GM11168 (cell line): ENCODE data around the gene SRP72.
"Not testable (repeated sequence)": the region's sequence is repeated elsewhere in the genome, so short reads cannot be mapped to it uniquely, and the experiment has no call there.

Experiments used
- in situ Hi-C: fragments of 300-500 bp; cut with MboI; formaldehyde crosslinking; loops from one replicate; pipeline ENCODE4 v1.12.0; 2022; ENCODE audit warnings: low sequenced_read_pairs; ENCODE audit not compliant: unreplicated experiment

Gene SRP72, protein sequence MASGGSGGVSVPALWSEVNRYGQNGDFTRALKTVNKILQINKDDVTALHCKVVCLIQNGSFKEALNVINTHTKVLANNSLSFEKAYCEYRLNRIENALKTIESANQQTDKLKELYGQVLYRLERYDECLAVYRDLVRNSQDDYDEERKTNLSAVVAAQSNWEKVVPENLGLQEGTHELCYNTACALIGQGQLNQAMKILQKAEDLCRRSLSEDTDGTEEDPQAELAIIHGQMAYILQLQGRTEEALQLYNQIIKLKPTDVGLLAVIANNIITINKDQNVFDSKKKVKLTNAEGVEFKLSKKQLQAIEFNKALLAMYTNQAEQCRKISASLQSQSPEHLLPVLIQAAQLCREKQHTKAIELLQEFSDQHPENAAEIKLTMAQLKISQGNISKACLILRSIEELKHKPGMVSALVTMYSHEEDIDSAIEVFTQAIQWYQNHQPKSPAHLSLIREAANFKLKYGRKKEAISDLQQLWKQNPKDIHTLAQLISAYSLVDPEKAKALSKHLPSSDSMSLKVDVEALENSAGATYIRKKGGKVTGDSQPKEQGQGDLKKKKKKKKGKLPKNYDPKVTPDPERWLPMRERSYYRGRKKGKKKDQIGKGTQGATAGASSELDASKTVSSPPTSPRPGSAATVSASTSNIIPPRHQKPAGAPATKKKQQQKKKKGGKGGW

DNA sequence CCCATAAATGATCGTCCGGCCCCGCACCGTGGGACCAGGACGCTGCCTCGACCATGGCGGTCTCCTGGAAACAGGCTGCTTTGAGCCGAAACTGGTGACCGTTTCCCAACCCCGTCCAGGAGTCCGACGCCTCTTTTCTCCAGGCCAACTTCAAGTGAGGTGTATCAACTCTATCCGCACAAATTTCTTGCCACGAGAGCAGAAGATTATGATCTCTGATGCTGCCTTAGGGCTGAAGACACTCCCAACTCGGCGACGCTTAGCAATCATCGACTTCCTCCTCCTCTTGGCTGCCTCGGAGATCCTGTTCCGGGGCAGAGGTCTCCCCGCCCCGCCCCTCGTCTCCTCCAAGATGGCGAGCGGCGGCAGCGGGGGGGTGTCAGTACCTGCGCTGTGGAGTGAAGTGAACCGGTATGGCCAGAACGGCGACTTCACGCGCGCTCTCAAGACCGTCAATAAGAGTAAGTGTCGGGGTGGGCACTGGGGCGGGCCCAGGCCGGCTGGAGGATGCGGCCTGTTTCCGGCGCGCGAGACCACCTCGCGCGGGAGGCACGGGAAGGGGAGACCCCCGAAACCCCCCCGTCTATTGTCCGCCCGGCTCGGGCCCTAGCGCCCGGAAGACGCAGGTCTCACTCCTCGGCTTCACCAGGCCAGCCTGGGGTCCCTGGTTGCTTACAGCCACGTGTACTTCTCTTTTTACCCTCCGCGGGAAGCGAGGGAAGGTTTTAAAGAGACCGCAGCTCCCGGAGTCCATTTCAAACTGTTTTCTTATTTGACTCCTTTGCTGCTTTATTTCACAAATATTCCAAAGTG is at the start of gene SRP72:
TSS of gene SRP72 (plus strand) at position 334 of the 813 bp plus-strand sequence. CDS start at position 353, 19 bp downstream.
- in situ Hi-C loops: no loop called here

DNA sequence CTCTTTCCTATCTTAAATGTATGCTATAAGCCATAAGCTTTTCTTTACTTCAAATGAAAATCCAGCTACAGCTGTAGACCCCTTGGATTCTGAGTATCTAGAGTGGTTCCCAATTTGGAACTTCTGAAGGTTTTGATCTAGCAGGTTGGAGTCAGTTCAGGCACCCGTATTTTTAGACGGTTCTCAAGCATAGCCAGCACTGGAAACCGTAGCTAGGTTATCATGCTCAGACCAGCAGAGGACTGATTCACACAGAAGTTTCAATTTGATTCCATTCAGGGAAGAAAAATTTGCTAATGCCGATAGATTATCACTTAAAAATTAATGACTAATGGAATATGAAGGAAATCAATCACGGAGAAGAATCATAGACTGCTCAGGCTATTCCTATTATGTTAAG is 43.2 kb upstream of the SRP72 start:
- in situ Hi-C loops: no loop called here

DNA sequence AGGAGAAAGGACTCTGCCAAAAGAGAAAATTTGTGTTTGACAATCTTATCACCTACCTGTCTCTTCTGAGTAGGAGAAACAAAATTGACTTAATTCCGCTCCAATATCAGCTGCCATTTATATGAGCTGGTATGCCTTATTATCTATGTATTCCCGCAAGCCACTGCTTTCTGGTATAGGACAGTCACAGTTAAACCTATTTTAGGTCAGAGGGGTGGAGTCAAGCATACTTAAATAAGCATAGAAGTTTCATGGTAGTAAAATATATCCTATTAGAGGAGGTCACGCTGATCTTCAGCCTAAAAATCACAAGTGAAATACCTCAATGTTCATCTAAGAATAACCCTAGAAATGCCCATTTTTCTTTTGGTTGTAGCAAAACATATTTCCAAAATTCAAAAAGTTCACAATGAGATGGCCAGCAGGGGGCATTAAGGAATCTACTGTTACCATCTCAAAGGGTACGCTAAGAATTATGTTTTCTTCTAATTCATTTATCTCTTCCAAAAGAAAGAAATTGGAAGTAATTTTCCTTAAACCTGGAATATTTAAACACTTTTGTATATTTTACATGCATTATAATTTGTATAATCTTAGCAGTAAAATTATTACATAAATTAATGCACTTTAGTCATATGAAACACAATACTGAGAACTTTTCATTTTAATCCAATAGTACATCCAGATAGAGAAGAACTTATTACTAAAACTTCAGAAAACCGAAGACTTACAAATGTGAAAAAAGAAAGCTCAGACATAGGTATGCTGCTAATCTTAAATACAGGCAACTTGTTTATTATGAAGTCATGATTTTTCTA is 42.5 kb upstream of the SRP72 start:
- in situ Hi-C loops: no loop called here

DNA sequence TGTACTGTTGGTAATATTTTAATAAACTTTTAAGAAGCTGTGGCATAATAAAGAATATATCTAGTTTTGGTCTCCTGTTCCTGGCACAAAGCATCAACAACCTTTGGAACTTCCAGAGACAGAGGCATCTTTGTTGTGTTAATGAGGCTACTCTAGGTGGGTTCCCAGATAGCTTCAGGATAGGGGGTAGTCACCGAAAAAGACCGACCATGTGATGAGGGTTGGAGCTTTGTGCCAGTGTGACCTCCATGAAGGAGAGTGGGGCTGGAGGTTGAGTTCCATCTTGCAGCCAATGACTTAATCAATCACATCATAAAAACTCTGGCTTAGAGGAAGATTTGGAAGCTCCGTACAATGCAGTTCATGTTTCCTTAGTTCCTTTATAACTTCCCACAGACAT is 41.9 kb upstream of the SRP72 start:
- in situ Hi-C loops: no loop called here

DNA sequence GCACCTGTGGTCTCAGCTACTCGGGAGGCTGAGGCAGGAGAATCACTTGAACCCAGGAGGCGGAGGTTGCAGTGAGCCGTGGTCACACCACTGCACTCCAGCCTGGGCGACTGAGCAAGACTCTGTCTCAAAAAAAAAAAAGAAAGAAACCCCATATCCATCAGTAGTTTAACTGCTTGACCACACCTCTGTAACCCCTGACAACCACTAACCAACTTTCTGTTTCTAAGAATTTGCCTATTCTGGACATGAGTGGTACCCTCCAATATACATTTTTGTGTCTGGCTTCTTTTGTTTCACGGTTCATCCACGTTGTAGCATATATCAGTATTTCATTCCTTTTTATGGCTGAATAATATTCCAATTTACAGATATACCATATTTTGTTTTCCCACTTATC is 41.1 kb upstream of the SRP72 start:
- in situ Hi-C loops: no loop called here

DNA sequence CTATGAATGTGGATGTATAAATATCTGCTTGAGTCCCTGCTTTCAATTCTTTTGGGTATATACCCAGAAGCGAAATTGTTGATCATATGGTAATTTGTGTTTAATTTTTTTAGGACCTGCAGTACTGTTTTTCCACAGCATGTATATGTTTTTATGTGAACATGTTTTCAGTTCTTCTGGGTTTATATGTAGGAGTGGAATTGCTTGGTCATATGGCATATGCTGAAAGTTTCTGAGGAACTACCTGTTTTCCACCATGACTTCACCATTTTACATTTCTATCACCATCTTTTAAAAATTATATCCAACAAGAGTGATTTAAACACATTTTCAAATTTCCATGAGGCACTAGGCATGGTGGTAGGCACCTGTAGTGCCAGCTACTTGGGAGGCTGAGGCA is 40.2 kb upstream of the SRP72 start:
- in situ Hi-C loops: no loop called here

DNA sequence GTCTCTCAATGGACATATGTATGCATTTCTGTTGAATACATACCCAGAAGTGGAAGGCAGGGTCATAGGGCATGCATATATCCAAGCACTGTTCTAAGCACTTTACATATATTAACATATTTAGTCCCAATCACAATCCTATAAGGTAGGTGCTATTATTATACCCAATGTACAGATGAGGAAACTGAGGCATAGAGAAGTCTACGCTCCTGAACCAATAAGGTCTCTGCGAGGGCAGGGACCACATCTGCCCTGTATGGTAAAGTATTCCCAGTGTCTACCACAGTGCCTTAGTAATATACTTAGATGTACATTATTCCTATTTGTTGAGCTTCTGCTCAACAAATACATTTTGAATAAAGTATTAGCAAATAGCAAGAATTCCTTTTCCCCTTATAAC is 37.2 kb upstream of the SRP72 start:
- in situ Hi-C loops: no loop called here

DNA sequence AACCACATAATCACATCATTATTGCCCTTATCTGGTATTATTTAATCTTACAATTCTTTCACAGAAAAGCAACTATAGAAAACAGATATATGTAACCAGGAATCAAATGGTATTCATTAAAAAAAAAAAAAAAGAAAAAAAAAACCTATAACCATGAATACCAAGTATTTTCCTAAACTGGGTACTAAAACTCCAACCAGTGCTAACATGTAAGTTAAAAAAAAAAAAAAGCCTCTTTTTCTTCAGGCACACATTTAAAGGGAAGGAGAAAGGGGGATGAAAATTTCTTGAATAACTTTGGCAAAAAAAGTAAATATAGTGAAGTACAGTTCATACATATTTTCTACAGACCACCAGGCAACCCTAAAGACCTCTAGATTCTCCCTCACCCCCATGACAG is 34.1 kb upstream of the SRP72 start:
- in situ Hi-C loops: no loop called here

DNA sequence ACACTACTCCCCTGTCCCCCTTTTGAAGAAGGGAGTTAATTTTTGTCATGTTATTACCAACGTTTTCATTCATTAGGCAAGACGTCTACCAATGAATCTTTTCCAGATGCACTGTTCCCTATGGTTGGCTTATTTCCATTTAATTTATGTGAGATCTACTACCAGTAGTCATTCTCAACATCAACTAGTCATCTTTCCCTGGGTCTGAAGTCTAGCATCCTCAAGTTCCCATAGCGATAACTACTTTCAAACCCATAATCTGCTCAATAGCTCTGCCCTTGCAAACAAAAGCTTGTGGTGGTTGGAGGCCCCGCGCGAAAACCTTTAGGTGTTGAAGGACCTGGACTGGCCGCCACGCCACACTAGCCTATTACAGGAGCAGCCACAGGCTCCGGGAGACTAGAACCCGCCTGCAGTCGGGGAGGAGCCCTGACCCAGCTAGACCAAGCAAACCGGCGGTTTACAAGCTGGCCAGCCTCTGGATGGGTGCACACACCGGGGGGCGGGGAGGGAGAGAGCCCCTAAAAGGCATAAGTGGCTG is 32.7 kb upstream of the SRP72 start:
- in situ Hi-C loops: no loop called here

DNA sequence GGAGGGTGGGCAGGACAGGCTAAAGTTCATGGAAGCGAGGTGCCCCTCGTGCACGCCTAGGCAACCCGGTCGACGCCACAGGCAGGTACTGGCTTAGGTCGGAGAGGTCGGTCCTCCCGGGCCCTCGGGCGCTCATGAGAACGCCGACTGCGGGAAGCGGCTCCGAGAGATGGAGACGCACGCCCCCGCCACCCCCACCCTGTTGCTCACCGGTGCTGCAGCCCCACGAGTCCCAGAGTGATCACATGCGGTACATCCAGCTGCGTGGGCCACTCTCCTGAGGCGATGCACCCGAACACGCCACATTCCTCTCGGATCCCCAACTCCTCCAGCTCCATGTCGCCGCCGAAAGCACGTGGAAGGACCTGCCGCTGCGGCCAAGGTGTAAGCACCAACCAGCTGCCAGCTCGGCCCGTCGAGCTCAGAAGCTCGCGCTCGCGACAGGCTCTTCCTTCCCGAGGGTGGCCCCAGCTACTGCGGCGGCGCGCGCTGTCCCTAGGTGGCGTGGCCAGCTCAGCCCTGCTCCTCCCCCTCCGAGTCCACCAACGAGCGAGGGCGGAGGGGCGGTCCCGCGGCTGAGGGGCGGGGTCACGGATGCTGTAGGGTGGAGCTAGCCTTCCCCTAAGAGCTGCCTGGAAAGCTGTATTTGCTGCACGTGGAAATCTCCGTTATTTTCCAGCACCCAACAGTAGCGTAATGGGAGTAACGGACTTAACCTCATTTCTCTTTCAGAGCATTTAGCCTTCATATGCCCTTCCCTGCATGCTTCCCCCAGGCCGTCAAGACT is 32.1 kb upstream of the SRP72 start, which contains the start of gene PPAT:
TSS of gene PPAT (minus strand) at position 476 of the 787 bp plus-strand sequence. CDS start at position 338, 138 bp downstream.
- in situ Hi-C loops: no loop called here

DNA sequence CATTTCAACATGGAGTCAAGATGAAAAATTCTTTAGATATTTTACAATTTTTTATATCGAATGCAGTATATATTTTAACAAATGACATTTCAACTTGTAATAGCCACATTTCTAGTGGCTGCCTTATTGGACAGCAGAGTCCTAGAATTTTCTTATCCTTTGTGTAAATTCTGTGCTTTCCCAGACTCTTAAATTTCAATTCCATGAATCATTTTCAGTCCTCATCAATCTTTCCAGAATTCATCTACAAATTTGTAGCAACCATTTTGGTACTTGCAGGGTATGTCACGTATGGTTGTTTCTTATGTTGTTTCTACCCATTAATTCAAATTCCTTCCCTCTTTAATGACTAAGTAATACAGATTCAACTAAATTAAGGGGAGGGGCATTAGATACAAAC is 28.7 kb upstream of the SRP72 start:
- in situ Hi-C loops: no loop called here

DNA sequence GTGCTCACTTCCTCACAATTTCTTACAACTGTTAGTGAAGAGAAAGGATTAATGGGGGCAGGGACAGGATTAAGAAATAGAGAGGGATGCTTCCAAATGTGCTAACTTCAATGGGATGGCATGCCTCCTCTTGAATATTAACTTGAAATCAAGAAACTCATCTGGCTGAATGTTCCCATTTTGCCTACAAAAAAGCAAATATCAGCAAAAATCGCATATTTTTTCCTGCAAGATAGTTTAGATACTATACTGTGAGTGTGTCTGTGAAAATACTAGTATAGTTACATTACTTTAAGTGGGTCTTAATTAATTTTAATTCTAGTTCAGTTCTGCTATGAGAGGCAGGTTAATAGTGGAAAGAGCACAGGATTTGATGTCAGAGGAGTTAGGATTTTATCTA is 26.4 kb upstream of the SRP72 start:
- in situ Hi-C loops: no loop called here

DNA sequence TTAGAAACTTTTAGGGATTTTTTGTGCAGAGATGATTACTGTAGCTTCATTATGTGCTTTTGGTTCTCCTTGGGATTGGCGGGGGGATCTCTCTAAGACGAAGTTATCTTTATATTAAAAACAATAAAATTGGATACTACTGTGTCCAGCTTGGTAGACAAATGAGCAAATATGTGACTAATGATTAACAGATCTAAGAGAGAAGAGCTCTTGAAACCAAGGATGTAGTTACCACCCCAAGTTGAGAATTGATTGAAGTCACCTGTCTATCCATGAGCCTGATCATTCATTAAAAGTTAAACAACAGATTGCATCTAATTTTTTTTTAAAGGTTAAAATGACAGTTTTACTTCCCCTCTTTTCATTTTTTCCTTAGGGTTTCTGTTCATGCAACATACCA is 22.7 kb upstream of the SRP72 start:
- in situ Hi-C loops: no loop called here

DNA sequence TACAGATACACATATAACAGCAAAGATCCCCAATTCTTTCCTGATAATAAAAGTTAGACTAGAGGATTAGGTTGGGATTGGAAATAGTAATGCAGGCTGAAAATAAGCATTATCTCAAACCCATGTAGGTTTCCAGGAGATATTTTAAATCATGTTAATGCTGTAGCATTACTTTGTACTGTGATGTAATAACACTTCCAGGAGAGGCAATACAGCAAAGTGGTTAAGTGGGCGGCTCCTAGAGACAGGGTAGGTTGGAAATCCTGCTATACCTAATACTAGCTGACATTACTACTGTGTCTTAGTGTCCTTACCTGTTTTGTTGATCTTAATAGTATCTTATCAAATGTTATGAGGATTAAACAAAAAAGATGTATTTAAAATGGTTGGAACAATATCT is 21.7 kb upstream of the SRP72 start:
- in situ Hi-C loops: no loop called here

DNA sequence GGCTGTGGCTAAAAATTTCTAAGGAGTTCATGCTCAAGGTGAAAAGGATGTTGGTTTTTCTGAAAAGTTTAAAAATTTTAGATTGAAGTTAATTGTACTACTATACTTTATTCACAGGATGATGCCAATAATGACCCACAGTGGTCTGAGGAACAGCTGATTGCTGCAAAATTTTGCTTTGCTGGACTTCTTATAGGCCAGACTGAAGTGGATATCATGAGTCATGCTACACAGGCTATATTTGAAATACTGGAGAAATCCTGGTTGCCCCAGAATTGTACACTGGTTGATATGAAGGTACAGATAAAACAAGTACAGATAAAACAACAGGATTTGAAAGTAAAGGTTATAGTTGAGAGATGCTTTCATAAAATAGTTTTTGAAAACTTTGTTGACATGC is 19.1 kb upstream of the SRP72 start:
- in situ Hi-C loops: no loop called here

DNA sequence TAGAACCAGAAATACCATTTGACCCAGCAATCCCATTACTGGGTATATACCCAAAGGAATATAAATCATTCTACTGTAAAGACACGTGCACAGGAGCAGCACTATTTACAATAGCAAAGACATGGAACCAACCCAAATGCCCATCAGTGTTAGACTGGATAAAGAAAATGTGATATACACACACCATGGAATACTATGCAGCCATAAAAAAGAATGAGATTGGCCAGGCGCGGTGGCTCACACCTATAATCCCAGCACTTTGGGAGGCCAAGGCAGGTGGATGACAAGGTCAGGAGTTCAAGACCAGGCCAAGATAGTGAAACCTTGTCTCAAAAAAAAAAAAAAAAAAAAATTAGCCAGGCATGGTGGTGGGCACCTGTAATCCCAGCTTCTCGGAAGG is 17.9 kb upstream of the SRP72 start:
- in situ Hi-C loops: not testable (repeated sequence)

DNA sequence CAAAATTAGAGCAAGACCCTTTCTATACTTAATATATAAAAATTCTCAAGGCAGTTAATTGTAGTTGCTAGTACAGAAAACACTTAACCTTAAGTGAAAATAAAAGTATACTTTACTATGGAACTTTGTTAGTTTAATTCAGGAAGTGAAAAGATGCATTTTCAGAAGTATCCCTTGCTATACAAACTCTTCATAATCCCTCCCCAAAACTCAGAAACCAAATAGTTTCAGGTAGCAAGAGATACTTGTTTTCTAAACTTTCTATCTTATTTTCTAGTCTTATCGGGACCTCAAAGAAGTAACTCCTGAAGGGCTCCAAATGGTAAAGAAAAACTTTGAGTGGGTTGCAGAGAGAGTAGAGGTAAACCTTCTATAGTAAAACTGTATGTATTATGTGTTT is 17.1 kb upstream of the SRP72 start:
- in situ Hi-C loops: no loop called here

DNA sequence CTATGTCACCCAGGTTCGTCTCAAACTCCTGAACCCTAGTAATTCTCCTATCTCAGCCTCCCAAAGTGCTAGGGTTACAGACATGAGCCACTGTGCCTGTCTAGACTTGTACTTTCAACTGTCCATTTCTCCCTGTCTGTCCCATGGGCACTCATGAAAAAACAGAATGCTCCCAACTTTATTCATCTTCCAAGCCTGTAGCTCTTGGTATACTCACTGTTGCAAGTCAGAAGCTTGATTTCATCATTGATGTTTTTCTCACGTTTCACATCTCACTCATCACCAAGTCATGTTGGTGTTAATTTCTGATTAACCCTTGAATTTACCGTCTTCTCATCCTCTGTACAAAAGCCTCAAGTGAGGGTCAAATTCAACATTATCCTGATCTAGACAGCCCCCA is 7.3 kb upstream of the SRP72 start:
- in situ Hi-C loops: no loop called here

DNA sequence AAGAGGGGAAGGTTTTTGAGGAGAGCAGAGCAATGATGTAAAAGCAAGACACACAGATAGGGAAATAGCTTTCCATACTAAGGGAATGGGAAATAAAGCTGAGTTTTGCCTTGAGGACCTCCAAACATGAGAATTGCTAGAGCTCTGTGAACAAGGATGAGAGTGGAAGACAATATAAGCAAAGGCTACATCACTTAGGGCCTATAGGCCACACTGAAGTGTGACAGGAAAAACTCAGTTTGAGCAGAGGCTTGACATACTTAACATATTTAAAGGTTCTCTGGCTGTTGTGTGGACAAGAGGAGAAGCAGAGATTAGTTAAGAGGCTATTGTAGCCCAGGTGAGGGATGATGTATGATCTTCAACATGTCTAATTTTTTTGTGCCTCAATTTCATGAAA is 5.3 kb upstream of the SRP72 start:
- in situ Hi-C loops: no loop called here
